K562 (cell line): Measurements from ENCODE around the gene ATXN1L. TPM values are rescaled to one million over a fixed set of nuclear protein-coding genes. Genes with fewer than 3 reads are reported as not detected.

ENCODE experiments used
- ARID4B ChIP-seq: sonication (generic); formaldehyde crosslinking; IDR thresholded peaks from 2 replicates; pipeline ENCODE4 v1.8.0; 2022; ENCODE audit warnings: mild to moderate bottlenecking, missing genetic modification reagents
- CHD1 ChIP-seq: fragments of 200-600 bp; sonication (generic); IDR thresholded peaks from one replicate; pipeline ENCODE4 v1.6.1; 2012; ENCODE audit warnings: mild to moderate bottlenecking, moderate library complexity, low read length, inconsistent platforms
- CREB3 ChIP-seq: fragments of 450-650 bp; conservative IDR thresholded peaks from 2 replicates; pipeline ENCODE4 v1.6.1; 2016; ENCODE audit warnings: missing genetic modification characterization, low read depth, mild to moderate bottlenecking, missing compliant biosample characterization, moderate library complexity
- DACH1 ChIP-seq: fragments of 450-650 bp; IDR thresholded peaks from 2 replicates; pipeline ENCODE4 v1.6.1; 2018; ENCODE audit not compliant: partially characterized antibody
- E4F1 ChIP-seq: fragments of 250-450 bp; sonication (Bioruptor Pico); IDR thresholded peaks from 2 replicates; pipeline ENCODE4 v1.5.0; 2021; ENCODE audit warnings: mild to moderate bottlenecking, borderline replicate concordance
- FOXK1 ChIP-seq: sonication (generic); formaldehyde crosslinking; IDR thresholded peaks from 2 replicates; pipeline ENCODE4 v1.8.0; 2022; ENCODE audit warnings: missing genetic modification reagents, mild to moderate bottlenecking, borderline replicate concordance
- KLF13 ChIP-seq: fragments of 450-650 bp; IDR thresholded peaks from 2 replicates; pipeline ENCODE4 v1.6.1; 2016; ENCODE audit warnings: missing genetic modification characterization, low read depth, mild to moderate bottlenecking, missing compliant biosample characterization, moderate library complexity, borderline replicate concordance
- KLF6 ChIP-seq: fragments of 250-450 bp; sonication (Bioruptor Pico); IDR thresholded peaks from 2 replicates; pipeline ENCODE4 v1.4.0; 2020; ENCODE audit warnings: mild to moderate bottlenecking, moderate library complexity, borderline replicate concordance
- MCM3 ChIP-seq: fragments of 450-650 bp; IDR thresholded peaks from 2 replicates; pipeline ENCODE4 v1.6.1; 2016
- MCM5 ChIP-seq: fragments of 450-650 bp; IDR thresholded peaks from 2 replicates; pipeline ENCODE4 v1.6.1; 2016; ENCODE audit warnings: low read depth
- MXI1 ChIP-seq: IDR thresholded peaks from 2 replicates; pipeline ENCODE4 v1.6.1; 2011; ENCODE audit warnings: low read depth, mild to moderate bottlenecking, improper control_type of control experiment, low read length
- NONO ChIP-seq, 2 experiments: fragments of 200-400 bp in 1 of 2; fragments of 450-650 bp in 1 of 2; formaldehyde crosslinking in 1 of 2; IDR thresholded peaks; 2 replicates each; pipeline ENCODE4 v1.6.1; 2017; ENCODE audit warnings: low read depth in 2 of 2, mild to moderate bottlenecking in 2 of 2, moderate library complexity in 2 of 2, low read length in 1 of 2
- RCOR1 ChIP-seq, 2 experiments: IDR thresholded peaks; 2 replicates each; pipeline ENCODE4 v1.6.1; 2012; ENCODE audit warnings: low read depth in 2 of 2, low read length in 2 of 2, borderline replicate concordance in 1 of 2, improper control_type of control experiment in 1 of 2
- SAFB ChIP-seq: fragments of 200-400 bp; formaldehyde crosslinking; IDR thresholded peaks from 2 replicates; pipeline ENCODE4 v1.6.1; 2017; ENCODE audit warnings: low read depth, low read length, borderline replicate concordance
- SAP30 ChIP-seq: fragments of 200-600 bp; sonication (generic); IDR thresholded peaks from 2 replicates; pipeline ENCODE4 v1.6.1; 2012; ENCODE audit warnings: borderline replicate concordance, low read depth, mild to moderate bottlenecking, moderate library complexity, low read length, control low read depth, inconsistent platforms; ENCODE audit not compliant: insufficient read depth, poor library complexity, severe bottlenecking
- SMARCA4 ChIP-seq: fragments of 450-650 bp; IDR thresholded peaks from 2 replicates; pipeline ENCODE4 v1.6.1; 2016
- STAT5B ChIP-seq: fragments of 250-450 bp; sonication (Bioruptor Pico); IDR thresholded peaks from 2 replicates; pipeline ENCODE4 v1.8.0; 2021; ENCODE audit warnings: mild to moderate bottlenecking, inconsistent platforms
- TCF3 ChIP-seq: sonication (generic); formaldehyde crosslinking; IDR thresholded peaks from 2 replicates; pipeline ENCODE4 v1.4.0; 2020; ENCODE audit warnings: mild to moderate bottlenecking, missing genetic modification reagents
- ZNF655 ChIP-seq: fragments of 250-450 bp; sonication (Bioruptor Pico); IDR thresholded peaks from 2 replicates; pipeline ENCODE4 v1.5.0; 2021
- polyA plus RNA-seq, 8 experiments: library from polyadenylated mRNA; depleted of rRNA in 4 of 8; stranded (reverse) in 5 of 8; unstranded in 3 of 8; fragments of >200 nt; fragmentation: Nextera tagmentation in 2 of 8; fragmentation: Illumina TruSeq in 1 of 8; extraction: Ambion mirVana in 2 of 8; extraction: Trizol in 1 of 8; gene quantifications; 2 replicates each; pipeline versions ENCODE4 v1.2.1 to v1.2.3, GENCODE V29; 2011 to 2014; ENCODE audit warnings: inconsistent platforms in 1 of 8, missing spikeins in 1 of 8
- total RNA-seq, 7 experiments: library from RNA; depleted of rRNA in 6 of 7; stranded (reverse); fragments of >200 nt in 6 of 7; fragmentation: Illumina TruSeq in 2 of 7; extraction: Trizol in 2 of 7; gene quantifications; 2 replicates each; pipeline versions ENCODE4 v1.2.1 to v1.2.3, GENCODE V29; 2011 to 2021; ENCODE audit warnings: low replicate concordance in 1 of 7

Gene ATXN1L
- total and polyA plus RNA-seq, 9 of the 15 experiments (the other 6 are each of a cell fraction or from before 2014, with no cell fraction given) = 1.4 to 11.3 (median 9.3) TPM

- TF ChIP-seq ARID4B (CRISPR knock-in tag) = no peak
- no peak for TF ChIP-seq CREB3 (tag)
- TF ChIP-seq CHD1 = no peak
- TF ChIP-seq KLF13 = no peak
- TF ChIP-seq TCF3 (CRISPR knock-in tag) = no peak
- TF ChIP-seq MXI1 = no peak
- no peak for TF ChIP-seq MCM3
- no peak for TF ChIP-seq SAFB
- no peak for TF ChIP-seq DACH1
- TF ChIP-seq FOXK1 (CRISPR knock-in tag) = no peak
- no peak for TF ChIP-seq MCM5
- TF ChIP-seq SAP30 = peak; percentile 51
- no peak for TF ChIP-seq NONO (IDR thresholded peaks at IDR 0.05; ENCODE audit: low read depth in 2 of 2, low read length in 1 of 2)
- peak in 1 of 2 experiments; percentile 19; a peak in 1 of 4 replicates for TF ChIP-seq RCOR1 (IDR thresholded peaks at IDR 0.05; ENCODE audit: borderline replicate concordance in 1 of 2, low read depth in 2 of 2, low read length in 2 of 2)
- TF ChIP-seq SMARCA4 = 0 out of 2 replicates have a peak, but pooled peaks have one; percentile 41
- TF ChIP-seq ZNF655 (CRISPR knock-in tag) = no peak
- no peak for TF ChIP-seq KLF6
- TF ChIP-seq STAT5B = no peak
- no peak for TF ChIP-seq E4F1
These were observed 48.6 kb downstream of the ATXN1L start (continued) for GRCh38 chr16:71894229-71894920.
